SK-N-SH (cell line): ENCODE data around the gene KCNE2. TPM values are rescaled to one million over a fixed set of nuclear protein-coding genes. Genes with fewer than 3 reads are reported as not detected.

Source experiments
- CTCF ChIA-PET: fragments of 300-600, 350-600 bp; formaldehyde crosslinking; extraction: SDS; loops from one replicate; lab custom pipeline; 2021; lab: Yijun Ruan, JAX
- POLR2A ChIA-PET: fragments of 350-600 bp; sonication (Branson Sonifier 250); formaldehyde crosslinking; extraction: SDS; loops from one replicate; lab custom pipeline; 2020; ENCODE audit warnings: antibody characterized with exemption, inconsistent platforms; lab: Yijun Ruan, JAX
- DNase-seq: peaks from one replicate; pipeline ENCODE4 v3.0.0; 2012
- H2AFZ ChIP-seq: fragments of 200-600 bp; sonication (generic); 2 replicates; pipeline ENCODE4 v1.8.1; 2016; ENCODE audit warnings: antibody characterized with exemption, mild to moderate bottlenecking, low read depth
- H3F3A ChIP-seq: fragments of 200-600 bp; sonication (generic); replicated peaks from 2 replicates; pipeline ENCODE3; 2016; ENCODE audit warnings: antibody characterized with exemption, mild to moderate bottlenecking; ENCODE audit not compliant: insufficient read depth
- H3K27ac ChIP-seq, 2 experiments: fragments of 200-500 bp in 1 of 2; fragments of 200-600 bp in 1 of 2; sonication (Bioruptor generic) in 1 of 2; sonication (generic), shearing (Covaris generic) in 1 of 2; 2 replicates each; pipeline versions ENCODE4 v1.5.1 to v1.6.1; 2014 to 2016; ENCODE audit warnings: low read depth in 2 of 2, inconsistent platforms in 1 of 2, low read length in 1 of 2, mild to moderate bottlenecking in 1 of 2, mixed read lengths in 1 of 2
- H3K27me3 ChIP-seq: fragments of 200-600 bp; sonication (generic), shearing (Covaris generic); 2 replicates; pipeline ENCODE4 v1.6.1; 2016; ENCODE audit warnings: mixed run types; ENCODE audit not compliant: insufficient read depth
- H3K36me3 ChIP-seq, 2 experiments: fragments of 200-500 bp in 1 of 2; fragments of 200-600 bp in 1 of 2; sonication (Bioruptor generic) in 1 of 2; sonication (generic) in 1 of 2; replicated peaks in 1 of 2; 2 replicates each; pipeline versions ENCODE3 to v1.5.1; 2014 to 2016; ENCODE audit warnings: low read length in 1 of 2, mild to moderate bottlenecking in 1 of 2; ENCODE audit not compliant: insufficient read depth in 2 of 2, control insufficient read depth in 1 of 2
- H3K4me1 ChIP-seq, 2 experiments: fragments of 200-500 bp in 1 of 2; fragments of 200-600 bp in 1 of 2; sonication (Bioruptor generic) in 1 of 2; sonication (generic), shearing (Covaris generic) in 1 of 2; 2 replicates each; pipeline versions ENCODE4 v1.5.1 to v1.6.1; 2014 to 2016; ENCODE audit warnings: low read depth in 1 of 2, low read length in 1 of 2, mixed run types in 1 of 2; ENCODE audit not compliant: insufficient read depth in 2 of 2, control insufficient read depth in 1 of 2
- H3K4me2 ChIP-seq: fragments of 200-600 bp; sonication (generic), shearing (Covaris generic); 2 replicates; pipeline ENCODE4 v1.6.1; 2017; ENCODE audit warnings: mixed run types
- H3K4me3 ChIP-seq, 2 experiments: fragments of 200-500 bp in 1 of 2; fragments of 200-600 bp in 1 of 2; sonication (Bioruptor generic) in 1 of 2; sonication (generic), shearing (Covaris generic) in 1 of 2; 2 replicates each; pipeline versions ENCODE4 v1.5.1 to v1.8.1; 2014 to 2016; ENCODE audit warnings: low read depth in 2 of 2, inconsistent platforms in 1 of 2, low read length in 1 of 2, mild to moderate bottlenecking in 1 of 2, mixed read lengths in 1 of 2, moderate library complexity in 1 of 2
- H3K79me2 ChIP-seq: fragments of 200-600 bp; sonication (generic); 2 replicates; pipeline ENCODE4 v1.8.1; 2017; ENCODE audit warnings: mild to moderate bottlenecking; ENCODE audit not compliant: insufficient read depth
- H3K9ac ChIP-seq: fragments of 200-600 bp; sonication (generic); 2 replicates; pipeline ENCODE4 v1.6.1; 2017; ENCODE audit warnings: mixed run types
- H3K9me2 ChIP-seq: fragments of 200-600 bp; sonication (generic); 2 replicates; pipeline ENCODE4 v1.6.1; 2017; ENCODE audit warnings: mixed run types
- H3K9me3 ChIP-seq: fragments of 200-600 bp; sonication (generic); 2 replicates; pipeline ENCODE4 v1.6.1; 2017; ENCODE audit warnings: mixed run types, mild to moderate bottlenecking, moderate library complexity
- H4K20me1 ChIP-seq: fragments of 200-600 bp; sonication (generic); 2 replicates; pipeline ENCODE4 v1.6.1; 2017; ENCODE audit warnings: mild to moderate bottlenecking, mixed run types; ENCODE audit not compliant: insufficient read depth
- CHD2 ChIP-seq: fragments of 150-350 bp; IDR thresholded peaks from 2 replicates; pipeline ENCODE4 v1.6.1; 2018; ENCODE audit warnings: low read length; ENCODE audit not compliant: partially characterized antibody
- CTCF ChIP-seq: fragments of 200-600 bp; sonication (generic); IDR thresholded peaks from 2 replicates; pipeline ENCODE4 v1.6.1; 2017; ENCODE audit warnings: antibody characterized with exemption, mild to moderate bottlenecking, moderate library complexity
- ELF1 ChIP-seq: IDR thresholded peaks from 2 replicates; pipeline ENCODE4 v1.4.0; 2012
- FOXJ3 ChIP-seq: sonication (generic); formaldehyde crosslinking; IDR thresholded peaks from 2 replicates; pipeline ENCODE4 v1.5.1; 2020; ENCODE audit warnings: mild to moderate bottlenecking, missing genetic modification reagents
- FOXM1 ChIP-seq: IDR thresholded peaks from 2 replicates; pipeline ENCODE4 v1.4.0; 2012; ENCODE audit warnings: low read depth, mild to moderate bottlenecking
- GABPA ChIP-seq: IDR thresholded peaks from 2 replicates; pipeline ENCODE4 v1.4.0; 2012; ENCODE audit warnings: low read depth, mild to moderate bottlenecking
- GATA2 ChIP-seq: sonication (generic); formaldehyde crosslinking; IDR thresholded peaks from 2 replicates; pipeline ENCODE4 v1.5.0; 2020; ENCODE audit warnings: mild to moderate bottlenecking, missing genetic modification reagents
- MEF2A ChIP-seq: IDR thresholded peaks from 2 replicates; pipeline ENCODE4 v1.4.0; 2012; ENCODE audit warnings: low read depth, borderline replicate concordance
- NRF1 ChIP-seq: IDR thresholded peaks from 2 replicates; pipeline ENCODE4 v1.6.1; 2012; ENCODE audit warnings: low read depth, mild to moderate bottlenecking, low read length
- PBX3 ChIP-seq: IDR thresholded peaks from 2 replicates; pipeline ENCODE4; 2012
- RCOR1 ChIP-seq: fragments of 150-350 bp; IDR thresholded peaks from 2 replicates; pipeline ENCODE4 v1.6.1; 2017; ENCODE audit warnings: antibody characterized with exemption, low read length
- REST ChIP-seq: IDR thresholded peaks from 2 replicates; pipeline ENCODE4 v1.6.1; 2012; ENCODE audit warnings: mild to moderate bottlenecking, low read depth, low read length, moderate library complexity
- RXRA ChIP-seq: IDR thresholded peaks from 2 replicates; pipeline ENCODE4 v1.4.0; 2012; ENCODE audit warnings: low read depth, mild to moderate bottlenecking, borderline replicate concordance
- SMC3 ChIP-seq: IDR thresholded peaks from 2 replicates; pipeline ENCODE4 v1.6.1; 2012; ENCODE audit warnings: low read depth, low read length, improper control_type of control experiment
- TCF12 ChIP-seq: IDR thresholded peaks from 2 replicates; pipeline ENCODE4 v1.4.0; 2012
- USF1 ChIP-seq: IDR thresholded peaks from 2 replicates; pipeline ENCODE4 v1.4.0; 2012; ENCODE audit warnings: low read depth, borderline replicate concordance
- YY1 ChIP-seq: IDR thresholded peaks from 2 replicates; pipeline ENCODE4 v1.4.0; 2012; ENCODE audit warnings: low read depth, mild to moderate bottlenecking
- ZBTB33 ChIP-seq: IDR thresholded peaks from 2 replicates; pipeline ENCODE4 v1.4.0; 2012; ENCODE audit warnings: low read depth, borderline replicate concordance
- WGBS: methylation state at CpG from one replicate; pipeline ENCODE4 v1.1.6; 2017; ENCODE audit warnings: low lambda C conversion rate; 5-methylcytosine and 5-hydroxymethylcytosine counted together
- polyA plus RNA-seq, 3 experiments: library from polyadenylated mRNA; depleted of rRNA; stranded (reverse); fragments of >200 nt; gene quantifications; 2 replicates each; pipeline ENCODE4 v1.2.3, GENCODE V29; 2012

KCNE2 gene
- polyA plus RNA-seq, 1 of the 3 experiments (the other 2 are of a cell fraction): 0.05 TPM

GRCh38 chr21:34333121-34333739 lies 30.6 kb upstream of the KCNE2 start:
- H2AFZ ChIP-seq: no peak overlapping the region
- no peaks in the 10 kb centered on the region; the same call in 1 of the 2 replicates for H3K27me3 ChIP-seq
- H3K9ac ChIP-seq: no peak overlapping the region
- H3K9me3 ChIP-seq: no peaks in the 10 kb centered on the region
- H3K79me2 ChIP-seq: no peaks in the 10 kb centered on the region
- H3K36me3 ChIP-seq: no peaks in the 10 kb centered on the region
- H3K4me2 ChIP-seq: no peak overlapping the region
- CTCF ChIA-PET: interaction anchor here (0.6 to 1.7 kb wide), 5 partner anchors 14 to 410 kb away, joined by 3 to 9 read pairs (median 3); partner anchors contain the start of genes MRPS6 and SLC5A3
- POLR2A ChIA-PET: no interaction called here
- H3K27ac ChIP-seq: no peak overlapping the region
- no peak overlapping the region for H3K4me3 ChIP-seq
- DNase-seq: no peak
- TF ChIP-seq FOXM1: no peak
- no peak for TF ChIP-seq CTCF
- TF ChIP-seq MEF2A: no peak
- TF ChIP-seq FOXJ3 (CRISPR knock-in tag): no peak
- no peak for TF ChIP-seq RCOR1
- TF ChIP-seq ELF1: no peak
- no peak for TF ChIP-seq NRF1
- TF ChIP-seq USF1: no peak
- TF ChIP-seq SMC3: no peak
- TF ChIP-seq CHD2: no peak
- no peak for TF ChIP-seq RXRA
- TF ChIP-seq PBX3: no peak
- TF ChIP-seq ZBTB33: no peak
- TF ChIP-seq REST: no peak
- no peak for TF ChIP-seq TCF12
- TF ChIP-seq YY1: no peak
- TF ChIP-seq GABPA: no peak
- TF ChIP-seq GATA2 (CRISPR knock-in tag): no peak
- no peaks in the 10 kb centered on the region; a peak in 1 of 4 replicates for H3K4me1 ChIP-seq
- H4K20me1 ChIP-seq: no peaks in the 10 kb centered on the region
- WGBS: 71% methylated on average over 13 of the region's 13 CpGs
- H3F3A ChIP-seq: no peaks in the 10 kb centered on the region
- H3K9me2 ChIP-seq: no peaks in the 10 kb centered on the region
